A549 (cell line): ENCODE data around the gene BATF. TPM values are rescaled to one million over a fixed set of nuclear protein-coding genes. Genes with fewer than 3 reads are reported as not detected.
A peak's percentile ranks its signal among the peaks of the same experiment; 100 is the strongest.

Source experiments
- ATAC-seq, 2 experiments: fragments of 200-7000 bp in 1 of 2; fragments of >200 bp in 1 of 2; cut with Nextera tagmentation in 1 of 2; cut with Tn5 transposase in 1 of 2; 3 replicates each; pipeline versions ENCODE4 v1.8.0 to v1.9.1; 2018 to 2020; ENCODE audit warnings: mild to moderate bottlenecking in 1 of 2, moderate library complexity in 1 of 2
- CTCF ChIA-PET: fragments of 300-600 bp; sonication (Branson Sonifier 250); formaldehyde crosslinking; extraction: SDS; loops from one replicate; lab custom pipeline; 2021; ENCODE audit warnings: antibody characterized with exemption, inconsistent platforms; lab: Yijun Ruan, JAX
- POLR2A ChIA-PET: fragments of 350-600 bp; formaldehyde crosslinking; extraction: SDS; loops from one replicate; lab custom pipeline; 2021; ENCODE audit warnings: antibody characterized with exemption, inconsistent platforms; lab: Yijun Ruan, JAX
- DNase-seq, 2 experiments: peaks; one replicate each; pipeline versions ENCODE4 v3.0.0 to v3.0.0-alpha.2; 2011 to 2016; ENCODE audit warnings: low read depth in 1 of 2, low spot score in 1 of 2
- FAIRE-seq: peaks from 2 replicates; lab custom pipeline; 2011; peaks lifted over from hg19 to GRCh38; lab: Jason Lieb, UNC
- H3K27ac ChIP-seq, 2 experiments: fragments of >200 bp; sonication (Bioruptor Twin); formaldehyde crosslinking; 3 replicates each; pipeline ENCODE4 v1.5.1; 2016 to 2017
- H3K4me1 ChIP-seq: fragments of >200 bp; sonication (Bioruptor Twin); formaldehyde crosslinking; 3 replicates; pipeline ENCODE4 v1.6.1; 2016
- H3K4me2 ChIP-seq: fragments of >200 bp; sonication (Bioruptor Twin); formaldehyde crosslinking; 3 replicates; pipeline ENCODE4 v1.6.1; 2016
- H3K4me3 ChIP-seq: fragments of >200 bp; sonication (Bioruptor Twin); formaldehyde crosslinking; 3 replicates; pipeline ENCODE4 v1.5.1; 2016
- H3K9me3 ChIP-seq: fragments of >200 bp; sonication (Bioruptor Twin); formaldehyde crosslinking; 3 replicates; pipeline ENCODE4 v1.6.1; 2016
- CTCF ChIP-seq: fragments of >200 bp; sonication (Bioruptor Twin); formaldehyde crosslinking; IDR thresholded peaks from 3 replicates; pipeline ENCODE4 v1.5.1; 2016
- E2F6 ChIP-seq: IDR thresholded peaks from 2 replicates; pipeline ENCODE4 v1.6.1; 2012; ENCODE audit warnings: low read depth, borderline replicate concordance
- ESRRA ChIP-seq: fragments of 150-350 bp; IDR thresholded peaks from 2 replicates; pipeline ENCODE4 v1.6.1; 2014; ENCODE audit warnings: mild to moderate bottlenecking, low read length, borderline replicate concordance
- FOXS1 ChIP-seq: fragments of 250-450 bp; sonication (Bioruptor Pico); IDR thresholded peaks from 2 replicates; pipeline ENCODE4 v1.5.0; 2020; ENCODE audit warnings: mild to moderate bottlenecking, moderate library complexity
- HDAC2 ChIP-seq: fragments of 200-600 bp; sonication (generic); IDR thresholded peaks from 2 replicates; pipeline ENCODE4 v1.6.1; 2016
- HEYL ChIP-seq: fragments of 250-450 bp; sonication (Bioruptor Pico); IDR thresholded peaks from 2 replicates; pipeline ENCODE4 v1.8.0; 2021; ENCODE audit warnings: mild to moderate bottlenecking, moderate library complexity
- JUN ChIP-seq, 2 experiments: fragments of >200 bp; sonication (Bioruptor Twin); formaldehyde crosslinking; IDR thresholded peaks; 2 replicates in 1 of 2; 3 replicates in 1 of 2; pipeline ENCODE4 v1.6.1; 2016 to 2017
- MAFK ChIP-seq: fragments of 450-650 bp; IDR thresholded peaks from 2 replicates; pipeline ENCODE4 v1.6.1; 2014; ENCODE audit not compliant: partially characterized antibody
- MAZ ChIP-seq: fragments of 150-350 bp; IDR thresholded peaks from 2 replicates; pipeline ENCODE4 v1.6.1; 2014; ENCODE audit warnings: antibody characterized with exemption, low read depth, low read length, borderline replicate concordance
- NFE2L2 ChIP-seq: fragments of 150-350 bp; conservative IDR thresholded peaks from 2 replicates; pipeline ENCODE4 v1.6.1; 2014; ENCODE audit warnings: low read length
- NR3C1 ChIP-seq: fragments of >200 bp; sonication (Bioruptor Twin); formaldehyde crosslinking; IDR thresholded peaks from 3 replicates; pipeline ENCODE4 v1.6.1; 2017
- POLR2AphosphoS2 ChIP-seq: conservative IDR thresholded peaks from 2 replicates; pipeline ENCODE4 v1.6.1; 2012; ENCODE audit warnings: low read length, improper control_type of control experiment, inconsistent platforms
- RAD21 ChIP-seq, 2 experiments: fragments of >200 bp in 1 of 2; sonication (Bioruptor Twin) in 1 of 2; formaldehyde crosslinking in 1 of 2; IDR thresholded peaks in 1 of 2; conservative IDR thresholded peaks in 1 of 2; 2 replicates in 1 of 2; 3 replicates in 1 of 2; pipeline ENCODE4 v1.6.1; 2012 to 2018; ENCODE audit warnings: inconsistent platforms in 1 of 2
- REST ChIP-seq: fragments of 200-600 bp; sonication (generic); IDR thresholded peaks from 2 replicates; pipeline ENCODE4 v1.6.1; 2016; ENCODE audit warnings: antibody characterized with exemption, mild to moderate bottlenecking, moderate library complexity
- RFX5 ChIP-seq: fragments of 450-650 bp; IDR thresholded peaks from 2 replicates; pipeline ENCODE4 v1.7.1; 2014; ENCODE audit warnings: antibody characterized with exemption, mild to moderate bottlenecking, moderate library complexity
- SMC3 ChIP-seq: fragments of >200 bp; sonication (Bioruptor Twin); formaldehyde crosslinking; IDR thresholded peaks from 3 replicates; pipeline ENCODE4 v1.6.1; 2018; ENCODE audit warnings: inconsistent platforms
- TFCP2L1 ChIP-seq: fragments of 250-450 bp; sonication (Bioruptor Pico); IDR thresholded peaks from 2 replicates; pipeline ENCODE4 v1.5.0; 2021; ENCODE audit warnings: mild to moderate bottlenecking
- TP53 ChIP-seq: fragments of 250-450 bp; sonication (Bioruptor Pico); IDR thresholded peaks from 2 replicates; pipeline ENCODE4 v1.5.0; 2021; ENCODE audit warnings: mild to moderate bottlenecking, moderate library complexity
- USF2 ChIP-seq: fragments of 450-650 bp; IDR thresholded peaks from 2 replicates; pipeline ENCODE4 v1.6.1; 2014; ENCODE audit warnings: antibody characterized with exemption
- ZC3H11A ChIP-seq: fragments of 450-650 bp; IDR thresholded peaks from 2 replicates; pipeline ENCODE4 v1.6.1; 2014; ENCODE audit warnings: antibody characterized with exemption, mild to moderate bottlenecking
- WGBS: methylation state at CpG from one replicate; pipeline ENCODE4 v1.1.6; 2017; ENCODE audit errors: missing lambda C conversion rate; 5-methylcytosine and 5-hydroxymethylcytosine counted together
- polyA plus RNA-seq, 4 experiments: library from polyadenylated mRNA; depleted of rRNA in 3 of 4; stranded (reverse); fragments of >200 nt; fragmentation: RNase III in 1 of 4; extraction: RNeasy Plus Mini Kit Qiagen cat#74134 plus additional on column Dnase treatment in 1 of 4; gene quantifications; 2 replicates in 3 of 4; 3 replicates in 1 of 4; pipeline ENCODE4 v1.2.3, GENCODE V29; 2011 to 2017

The BATF gene
- polyA plus RNA-seq, 2 of the 4 experiments (the other 2 are of a cell fraction) = not detected

GRCh38 chr14:75572104-75572503 lies 49.8 kb downstream of the BATF start:
- CTCF ChIA-PET = interaction anchor here (0.6 to 13.7 kb wide), 8 partner anchors 8 to 1016 kb away, joined by 3 to 546 read pairs (median 6); partner anchors contain the start of genes ERG28, TGFB3 and TTLL5
- TF ChIP-seq FOXS1 (CRISPR knock-in tag) = no peak
- DNase-seq = no peak
- no peak for FAIRE-seq
- Histone ChIP-seq H3K27ac (no peak overlapping the region), H3K4me2 (no peak overlapping the region), H3K4me1 (no peaks in the 10 kb centered on the region), H3K4me3 (no peak overlapping the region), H3K9me3 (no peaks in the 10 kb centered on the region)
- POLR2A ChIA-PET = no interaction called here
- ATAC-seq = no peak
- WGBS = 70% methylated on average over 6 of the region's 6 CpGs

- FAIRE-seq = no peak
- H3K4me3 ChIP-seq = no peak overlapping the region
- POLR2A ChIA-PET = interaction anchor here (1.0 to 2.2 kb wide), 6 partner anchors 18 to 84 kb away, joined by 3 to 14 read pairs (median 8); partner anchors contain the start of genes ERG28 and TTLL5
- TF ChIP-seq POLR2AphosphoS2 = no peak
- TF ChIP-seq NFE2L2 = no peak
- TF ChIP-seq RFX5 = no peak
- no peak for TF ChIP-seq USF2
- TF ChIP-seq, all 56 proteins: peak for 0
- WGBS = 52% methylated on average over 3 of the region's 3 CpGs
- DNase-seq (no peak), ATAC-seq (no peak)
- Histone ChIP-seq H3K27ac (peak overlapping the region; percentile 26 to 79; a peak in 2 of 6 replicates), H3K4me2 (no peak overlapping the region), H3K9me3 (no peaks in the 10 kb centered on the region), H3K4me1 (peaks cover 8% of the 10 kb centered on the region)
- CTCF ChIA-PET = interaction anchor here (0.6 to 13.7 kb wide), 58 partner anchors 9 to 1070 kb away, joined by 3 to 546 read pairs (median 5); partner anchors contain the start of genes ERG28, TGFB3 and TTLL5
Observed at GRCh38 chr14:75577090-75577489, 54.8 kb downstream of the BATF start.

- POLR2A ChIA-PET = interaction anchor here (1.0 to 2.2 kb wide), 7 partner anchors 18 to 126 kb away, joined by 3 to 14 read pairs (median 7); partner anchors contain the start of genes ERG28 and TTLL5
- no peak for FAIRE-seq
Observed at GRCh38 chr14:75577729-75578101, 55.4 kb downstream of the BATF start.

More at GRCh38 chr14:75577729-75578101, 55.4 kb downstream of the BATF start:
- H3K4me1 ChIP-seq = peaks cover 8% of the 10 kb centered on the region
- peak overlapping the region; percentile 53 for H3K4me3 ChIP-seq
- DNase-seq = peak; percentile 86 to 90
- TF ChIP-seq E2F6 (peak; percentile 10; the same call in 1 of the 2 replicates), ZC3H11A (no peak), JUN (IDR thresholded peaks at IDR 0.05) (no peak), TP53 (CRISPR knock-in tag) (no peak), REST (no peak), CTCF (peak; percentile 86), MAZ (no peak), HDAC2 (no peak), NR3C1 (no peak), HEYL (no peak), SMC3 (peak; percentile 95), TFCP2L1 (CRISPR knock-in tag) (no peak), RFX5 (no peak), ESRRA (peak; percentile 74), RAD21 (conservative IDR thresholded peaks at IDR 0.05 in 1 of 2, IDR thresholded peaks at IDR 0.05 in 1 of 2) (peak; percentile 92 to 93), MAFK (no peak)
- TF ChIP-seq, all 56 proteins: peak for 5
- H3K27ac ChIP-seq = peak overlapping the region; percentile 75 to 79
- CTCF ChIA-PET = interaction anchor here (0.6 to 13.7 kb wide), 65 partner anchors 9 to 652 kb away, joined by 3 to 546 read pairs (median 4); partner anchors contain the start of genes ERG28, TGFB3 and TTLL5
- no peaks in the 10 kb centered on the region for H3K9me3 ChIP-seq
- WGBS = under 1% methylated on average over 16 of the region's 16 CpGs
- H3K4me2 ChIP-seq = peak overlapping the region; percentile 93
- peak; percentile 90 to 96 for ATAC-seq
